Measurements from ENCODE around the gene PCNX2. TPM values are rescaled to one million over a fixed set of nuclear protein-coding genes. Genes with fewer than 3 reads are reported as not detected.

Gene PCNX2
- total RNA-seq, 1 experiment from 2014 or later: 96.2 TPM

DNA sequence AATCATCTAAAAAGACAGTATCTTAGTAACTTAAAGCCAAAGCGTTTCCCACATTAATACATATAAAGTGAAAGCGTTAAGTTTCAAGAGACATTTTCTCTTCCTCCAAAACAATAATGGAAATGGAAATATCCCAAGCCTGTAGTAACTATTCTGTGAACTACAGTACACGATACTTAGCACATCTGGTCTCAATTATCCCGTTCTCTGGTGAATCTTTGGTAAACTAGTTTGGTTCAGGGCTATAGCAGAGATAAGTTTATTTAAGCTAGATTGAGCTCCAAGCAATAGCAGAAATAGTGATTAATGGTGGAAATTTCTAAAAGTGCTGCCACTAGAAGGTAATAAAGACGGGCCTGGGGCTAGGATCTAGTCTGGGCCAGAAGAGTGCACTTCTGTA lies 55.2 kb downstream of the PCNX2 start:
- no peak for DNase-seq
- no peaks in the 10 kb centered on the region for H3K27me3 ChIP-seq (ENCODE audit: low read length)
- no peak overlapping the region for H3K27ac ChIP-seq (ENCODE audit: low read length)
- no peak overlapping the region for H3K4me2 ChIP-seq (ENCODE audit: low read depth, low read length, poor library complexity, severe bottlenecking)
- H4K20me1 ChIP-seq (ENCODE audit: insufficient read depth, low read depth, low read length): no peaks in the 10 kb centered on the region
- H3K4me1 ChIP-seq (ENCODE audit: low read length): no peaks in the 10 kb centered on the region
- H3K9ac ChIP-seq (ENCODE audit: low read length): no peak overlapping the region
- no peaks in the 10 kb centered on the region for H3K9me2 ChIP-seq (replicated peaks; ENCODE audit: insufficient read depth, low read length)
- no peak overlapping the region for H2AFZ ChIP-seq (ENCODE audit: low read length)
- H3K9me3 ChIP-seq (ENCODE audit: low read length): no peaks in the 10 kb centered on the region
- H3K36me3 ChIP-seq (ENCODE audit: insufficient read depth, low read length): peaks cover 9% of the 10 kb centered on the region; the same call in 1 of the 2 replicates
- H3K79me2 ChIP-seq (ENCODE audit: low read length): 0 out of 2 replicates have a peak, but pooled peaks cover 4% of the 10 kb centered on the region
- no peak overlapping the region for H3K4me3 ChIP-seq (ENCODE audit: low read length)

DNA sequence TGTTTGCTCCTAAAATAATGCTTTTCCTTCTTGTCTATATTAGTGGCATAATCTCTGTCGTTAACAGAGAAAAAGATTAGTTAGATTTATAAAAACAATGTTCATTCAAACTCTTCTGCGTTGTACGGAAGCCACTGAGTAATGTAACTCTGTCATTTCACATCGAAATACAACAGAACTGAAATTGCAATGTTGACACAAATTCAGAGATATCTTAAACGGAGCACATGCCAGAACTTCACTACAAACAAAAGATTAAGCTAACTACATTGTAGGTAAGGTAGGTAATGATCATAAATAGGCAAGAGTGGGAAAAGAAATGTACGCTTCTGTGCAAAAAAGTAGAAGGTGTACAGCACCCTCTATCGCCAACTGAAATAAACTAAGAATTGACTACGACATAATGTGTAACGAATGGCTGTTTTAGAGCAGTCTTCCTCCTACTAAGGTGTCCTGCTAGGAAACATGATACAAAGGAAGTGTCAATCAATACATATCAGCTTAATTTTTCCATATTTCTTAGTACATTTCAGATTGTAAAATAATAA lies 56.6 kb downstream of the PCNX2 start:
- Histone ChIP-seq H3K27me3 (ENCODE audit: low read length) (no peaks in the 10 kb centered on the region), H3K36me3 (ENCODE audit: insufficient read depth, low read length) (peaks cover 9% of the 10 kb centered on the region; the same call in 1 of the 2 replicates), H3K4me1 (ENCODE audit: low read length) (no peaks in the 10 kb centered on the region), H3K9me3 (ENCODE audit: low read length) (no peaks in the 10 kb centered on the region), H3K9ac (ENCODE audit: low read length) (no peak overlapping the region), H3K4me3 (ENCODE audit: low read length) (no peak overlapping the region), H3K4me2 (ENCODE audit: low read depth, low read length, poor library complexity, severe bottlenecking) (no peak overlapping the region), H3K9me2 (replicated peaks; ENCODE audit: insufficient read depth, low read length) (no peaks in the 10 kb centered on the region), H3K79me2 (ENCODE audit: low read length) (0 out of 2 replicates have a peak, but pooled peaks cover 4% of the 10 kb centered on the region), H4K20me1 (ENCODE audit: insufficient read depth, low read depth, low read length) (no peaks in the 10 kb centered on the region), H2AFZ (ENCODE audit: low read length) (no peak overlapping the region), H3K27ac (ENCODE audit: low read length) (no peak overlapping the region)
- DNase-seq: no peak

DNA sequence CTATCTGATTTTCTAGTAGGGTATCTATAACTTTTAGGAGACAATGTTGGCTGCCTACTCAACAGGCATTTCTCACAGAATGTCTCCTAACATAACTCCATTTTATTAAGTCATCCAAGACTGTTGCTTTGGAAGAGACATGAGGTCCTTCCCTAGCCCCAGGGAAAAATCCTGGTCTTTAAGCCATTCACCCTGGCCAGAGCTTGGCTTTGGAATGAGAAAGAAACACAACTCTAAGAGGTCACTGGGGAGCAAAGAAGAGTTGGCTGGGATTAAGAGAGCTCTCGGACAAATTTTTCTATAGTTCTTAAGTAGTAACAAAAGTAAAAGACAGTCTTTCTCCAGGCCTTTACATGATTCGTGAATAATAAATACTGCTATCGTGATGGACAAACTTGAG lies 57.9 kb downstream of the PCNX2 start:
- no peak overlapping the region for H3K4me3 ChIP-seq (ENCODE audit: low read length)
- no peaks in the 10 kb centered on the region for H3K4me1 ChIP-seq (ENCODE audit: low read length)
- no peak overlapping the region for H2AFZ ChIP-seq (ENCODE audit: low read length)
- H3K79me2 ChIP-seq (ENCODE audit: low read length): no peaks in the 10 kb centered on the region
- no peak overlapping the region for H3K9ac ChIP-seq (ENCODE audit: low read length)
- no peak overlapping the region for H3K27ac ChIP-seq (ENCODE audit: low read length)
- no peaks in the 10 kb centered on the region for H3K9me3 ChIP-seq (ENCODE audit: low read length)
- no peak for DNase-seq
- no peaks in the 10 kb centered on the region for H3K27me3 ChIP-seq (ENCODE audit: low read length)
- no peaks in the 10 kb centered on the region for H3K9me2 ChIP-seq (replicated peaks; ENCODE audit: insufficient read depth, low read length)
- H4K20me1 ChIP-seq (ENCODE audit: insufficient read depth, low read depth, low read length): no peaks in the 10 kb centered on the region
- H3K36me3 ChIP-seq (ENCODE audit: insufficient read depth, low read length): peaks cover 9% of the 10 kb centered on the region; the same call in 1 of the 2 replicates
- H3K4me2 ChIP-seq (ENCODE audit: low read depth, low read length, poor library complexity, severe bottlenecking): no peak overlapping the region

DNA sequence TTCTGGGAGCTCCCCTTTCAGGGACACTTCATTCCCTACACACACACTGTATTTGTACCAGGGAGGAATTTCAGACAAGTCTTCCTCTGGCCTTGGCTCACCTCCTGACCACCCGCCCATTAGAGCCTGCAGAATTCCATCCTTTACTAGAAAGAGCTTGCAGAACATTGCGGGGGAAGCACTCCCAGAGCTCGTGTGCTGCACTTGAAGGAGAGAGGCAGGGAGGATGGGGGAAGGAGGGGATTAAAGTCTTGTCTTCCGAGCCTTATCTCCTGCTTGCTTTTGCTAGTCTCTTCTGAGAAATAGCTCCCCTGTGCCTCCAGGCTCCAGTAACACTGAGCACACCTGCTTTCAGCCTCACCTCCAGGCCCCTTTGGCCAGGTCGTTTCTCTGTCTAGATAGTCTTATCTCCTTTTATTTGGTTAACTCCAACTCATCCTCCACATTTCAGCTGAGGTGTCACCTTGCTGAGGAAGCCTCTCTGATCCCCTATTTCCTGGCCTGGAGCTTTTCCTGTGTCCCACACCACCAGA lies 62.0 kb downstream of the PCNX2 start:
- Histone ChIP-seq H3K79me2 (ENCODE audit: low read length) (no peaks in the 10 kb centered on the region), H3K9me3 (ENCODE audit: low read length) (no peaks in the 10 kb centered on the region), H2AFZ (ENCODE audit: low read length) (no peak overlapping the region), H3K27me3 (ENCODE audit: low read length) (no peaks in the 10 kb centered on the region), H3K4me3 (ENCODE audit: low read length) (no peak overlapping the region), H3K36me3 (ENCODE audit: insufficient read depth, low read length) (peaks cover 9% of the 10 kb centered on the region; the same call in 1 of the 2 replicates), H3K4me1 (ENCODE audit: low read length) (no peaks in the 10 kb centered on the region), H3K27ac (ENCODE audit: low read length) (no peak overlapping the region), H3K9ac (ENCODE audit: low read length) (no peak overlapping the region), H4K20me1 (ENCODE audit: insufficient read depth, low read depth, low read length) (no peaks in the 10 kb centered on the region), H3K9me2 (replicated peaks; ENCODE audit: insufficient read depth, low read length) (no peaks in the 10 kb centered on the region), H3K4me2 (ENCODE audit: low read depth, low read length, poor library complexity, severe bottlenecking) (no peak overlapping the region)
- no peak for DNase-seq

DNA sequence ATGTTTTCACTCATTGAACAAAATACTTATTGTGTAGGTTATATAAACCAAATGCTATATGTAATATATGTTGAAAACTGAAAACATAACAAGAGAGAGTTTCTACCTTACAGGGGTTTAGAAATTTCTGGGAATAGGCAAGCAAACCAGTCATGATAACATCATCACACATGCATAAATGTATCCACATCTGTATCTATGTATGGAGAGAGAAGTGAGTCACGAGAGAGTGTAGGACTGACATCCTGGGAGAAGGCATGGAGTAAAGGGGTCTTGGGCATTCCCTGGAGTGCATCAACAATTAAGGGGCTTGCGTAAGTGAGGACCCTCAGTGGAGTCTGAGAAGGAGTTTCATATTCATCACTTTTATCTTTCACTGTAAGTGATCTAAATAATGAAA lies 65.5 kb downstream of the PCNX2 start:
- H3K9ac ChIP-seq (ENCODE audit: low read length): no peak overlapping the region
- no peaks in the 10 kb centered on the region for H4K20me1 ChIP-seq (ENCODE audit: insufficient read depth, low read depth, low read length)
- H3K79me2 ChIP-seq (ENCODE audit: low read length): no peaks in the 10 kb centered on the region
- H3K27ac ChIP-seq (ENCODE audit: low read length): no peak overlapping the region
- no peaks in the 10 kb centered on the region for H3K4me1 ChIP-seq (ENCODE audit: low read length)
- no peaks in the 10 kb centered on the region for H3K9me3 ChIP-seq (ENCODE audit: low read length)
- H3K9me2 ChIP-seq (replicated peaks; ENCODE audit: insufficient read depth, low read length): no peaks in the 10 kb centered on the region
- H3K4me2 ChIP-seq (ENCODE audit: low read depth, low read length, poor library complexity, severe bottlenecking): no peak overlapping the region
- no peak overlapping the region for H3K4me3 ChIP-seq (ENCODE audit: low read length)
- H3K36me3 ChIP-seq (ENCODE audit: insufficient read depth, low read length): peaks cover 4% of the 10 kb centered on the region; the same call in 1 of the 2 replicates
- no peak for DNase-seq
- H3K27me3 ChIP-seq (ENCODE audit: low read length): no peaks in the 10 kb centered on the region
- H2AFZ ChIP-seq (ENCODE audit: low read length): no peak overlapping the region

DNA sequence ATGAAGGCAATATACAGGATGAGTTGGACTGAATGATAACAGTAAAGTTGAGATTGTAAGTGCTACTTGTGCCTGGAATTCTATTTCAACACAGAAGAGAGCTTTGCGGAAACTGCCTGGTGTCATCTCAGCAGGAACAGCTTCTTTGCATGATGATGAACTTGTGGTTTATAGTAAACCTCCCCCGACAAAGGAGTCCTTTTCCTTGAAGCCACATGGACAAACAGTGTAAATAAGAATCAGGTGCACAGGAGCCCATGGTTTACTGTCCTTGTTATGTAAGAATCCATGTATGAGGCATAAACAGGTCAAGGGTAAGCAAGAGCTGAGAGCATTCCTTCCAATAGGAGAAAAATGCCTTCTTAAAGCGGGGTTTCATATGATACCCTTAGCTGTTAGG lies 66.2 kb downstream of the PCNX2 start:
- H3K9me2 ChIP-seq (replicated peaks; ENCODE audit: insufficient read depth, low read length): no peaks in the 10 kb centered on the region
- no peak overlapping the region for H3K4me3 ChIP-seq (ENCODE audit: low read length)
- H3K4me1 ChIP-seq (ENCODE audit: low read length): no peaks in the 10 kb centered on the region
- no peak overlapping the region for H2AFZ ChIP-seq (ENCODE audit: low read length)
- H3K27ac ChIP-seq (ENCODE audit: low read length): no peak overlapping the region
- H3K9ac ChIP-seq (ENCODE audit: low read length): no peak overlapping the region
- H3K27me3 ChIP-seq (ENCODE audit: low read length): no peaks in the 10 kb centered on the region
- H4K20me1 ChIP-seq (ENCODE audit: insufficient read depth, low read depth, low read length): no peaks in the 10 kb centered on the region
- no peaks in the 10 kb centered on the region for H3K9me3 ChIP-seq (ENCODE audit: low read length)
- H3K79me2 ChIP-seq (ENCODE audit: low read length): no peaks in the 10 kb centered on the region
- DNase-seq: no peak
- H3K4me2 ChIP-seq (ENCODE audit: low read depth, low read length, poor library complexity, severe bottlenecking): no peak overlapping the region
- H3K36me3 ChIP-seq (ENCODE audit: insufficient read depth, low read length): peaks cover 4% of the 10 kb centered on the region; the same call in 1 of the 2 replicates

DNA sequence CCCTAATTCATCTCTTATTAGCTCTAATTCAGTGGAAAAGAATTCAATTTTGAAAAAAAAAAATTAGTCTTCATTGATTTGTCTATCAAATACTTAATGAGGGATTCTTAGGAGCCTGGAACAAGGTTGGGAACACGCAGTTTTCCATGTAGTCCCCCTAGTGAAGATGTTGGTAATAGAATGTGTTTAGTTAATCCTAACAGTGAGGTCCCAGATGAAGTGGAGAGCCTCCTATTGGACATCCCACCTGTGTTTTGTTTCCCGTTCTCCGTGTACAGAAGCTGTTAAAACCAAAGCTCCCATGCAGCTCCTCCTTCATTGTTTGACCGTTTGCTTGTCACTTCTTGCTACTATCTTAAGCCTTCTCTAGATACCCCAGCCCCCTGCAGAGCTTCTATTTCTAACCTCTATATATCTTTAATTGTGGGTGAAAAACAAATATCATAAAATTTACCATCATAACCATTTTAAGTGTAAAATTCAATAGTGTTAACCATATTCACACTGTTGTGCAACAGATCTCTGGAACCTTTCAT lies 67.5 kb downstream of the PCNX2 start:
- H3K27me3 ChIP-seq (ENCODE audit: low read length): no peaks in the 10 kb centered on the region
- no peak overlapping the region for H3K4me2 ChIP-seq (ENCODE audit: low read depth, low read length, poor library complexity, severe bottlenecking)
- H3K4me3 ChIP-seq (ENCODE audit: low read length): no peak overlapping the region
- H4K20me1 ChIP-seq (ENCODE audit: insufficient read depth, low read depth, low read length): no peaks in the 10 kb centered on the region
- no peak for DNase-seq
- H3K9me2 ChIP-seq (replicated peaks; ENCODE audit: insufficient read depth, low read length): no peaks in the 10 kb centered on the region
- H3K36me3 ChIP-seq (ENCODE audit: insufficient read depth, low read length): peaks cover 6% of the 10 kb centered on the region; the same call in 1 of the 2 replicates
- H3K79me2 ChIP-seq (ENCODE audit: low read length): no peaks in the 10 kb centered on the region
- H3K9ac ChIP-seq (ENCODE audit: low read length): no peak overlapping the region
- H2AFZ ChIP-seq (ENCODE audit: low read length): no peak overlapping the region
- no peaks in the 10 kb centered on the region for H3K9me3 ChIP-seq (ENCODE audit: low read length)
- H3K4me1 ChIP-seq (ENCODE audit: low read length): no peaks in the 10 kb centered on the region
- H3K27ac ChIP-seq (ENCODE audit: low read length): no peak overlapping the region

DNA sequence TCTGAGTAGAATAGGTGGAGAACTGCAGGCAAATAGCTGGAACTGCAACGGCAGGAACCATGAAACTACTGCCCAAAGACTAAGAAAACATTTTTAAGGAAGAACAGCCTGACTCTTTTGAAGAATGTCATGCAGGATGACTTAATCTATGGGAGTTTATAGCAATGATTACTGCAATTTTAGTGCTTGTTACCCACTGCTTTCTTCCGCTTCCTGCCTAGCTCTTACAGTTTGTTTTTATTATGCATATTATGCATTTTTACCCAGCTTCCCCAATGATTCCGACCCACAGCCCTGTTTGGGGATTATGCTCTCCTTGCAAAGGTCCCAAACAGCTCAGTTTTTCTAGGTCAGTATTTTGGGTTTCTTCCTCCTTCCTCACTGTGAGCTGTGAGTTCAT lies 71.2 kb downstream of the PCNX2 start:
- Histone ChIP-seq H3K79me2 (ENCODE audit: low read length) (no peaks in the 10 kb centered on the region), H3K4me3 (ENCODE audit: low read length) (no peak overlapping the region), H3K4me1 (ENCODE audit: low read length) (no peaks in the 10 kb centered on the region), H3K27me3 (ENCODE audit: low read length) (no peaks in the 10 kb centered on the region), H3K36me3 (ENCODE audit: insufficient read depth, low read length) (peaks cover 23% of the 10 kb centered on the region; the same call in 1 of the 2 replicates), H3K9me3 (ENCODE audit: low read length) (no peaks in the 10 kb centered on the region), H3K27ac (ENCODE audit: low read length) (no peak overlapping the region), H3K9me2 (replicated peaks; ENCODE audit: insufficient read depth, low read length) (no peaks in the 10 kb centered on the region), H2AFZ (ENCODE audit: low read length) (no peak overlapping the region), H3K4me2 (ENCODE audit: low read depth, low read length, poor library complexity, severe bottlenecking) (no peak overlapping the region), H4K20me1 (ENCODE audit: insufficient read depth, low read depth, low read length) (no peaks in the 10 kb centered on the region), H3K9ac (ENCODE audit: low read length) (no peak overlapping the region)
- no peak for DNase-seq

Measured in Karpas-422 (cell line).